MM.1S (cell line): ENCODE data around the gene PINK1.

Experiments used
- CTCF ChIP-seq: fragments of 300-600 bp; sonication (generic); IDR thresholded peaks from 2 replicates; pipeline ENCODE4 v1.5.1; 2016; ENCODE audit warnings: antibody characterized with exemption, low read length, mixed read lengths
- EZH2 ChIP-seq: fragments of 300-600 bp; sonication (generic); optimal IDR thresholded peaks from 2 replicates; pipeline ENCODE3; 2017; ENCODE audit warnings: low read depth, mild to moderate bottlenecking, antibody characterized with exemption, low read length, mixed read lengths
- EZH2phosphoT487 ChIP-seq: fragments of 300-600 bp; sonication (generic); IDR thresholded peaks from 2 replicates; pipeline ENCODE4 v1.6.1; 2018; ENCODE audit warnings: antibody characterized with exemption, low read length

GRCh38 chr1:20616847-20617487 is 16.3 kb upstream of the PINK1 start:
- TF ChIP-seq CTCF (no peak), EZH2 (no peak), EZH2phosphoT487 (no peak)
